DOHH2 (cell line): ENCODE measurements around the gene TSPAN11.

Source experiments
- CTCF ChIP-seq: fragments of 200-600 bp; sonication (generic); IDR thresholded peaks from one replicate; pipeline ENCODE4 v1.5.1; 2014; ENCODE audit warnings: antibody characterized with exemption, mild to moderate bottlenecking, low read depth, low read length; ENCODE audit not compliant: poor library complexity, severe bottlenecking
- EZH2phosphoT487 ChIP-seq: fragments of 200-600 bp; sonication (generic); IDR thresholded peaks from 2 replicates; pipeline ENCODE4 v1.6.1; 2017; ENCODE audit warnings: borderline replicate concordance, mild to moderate bottlenecking, antibody characterized with exemption, low read length, moderate library complexity, mixed read lengths

DNA sequence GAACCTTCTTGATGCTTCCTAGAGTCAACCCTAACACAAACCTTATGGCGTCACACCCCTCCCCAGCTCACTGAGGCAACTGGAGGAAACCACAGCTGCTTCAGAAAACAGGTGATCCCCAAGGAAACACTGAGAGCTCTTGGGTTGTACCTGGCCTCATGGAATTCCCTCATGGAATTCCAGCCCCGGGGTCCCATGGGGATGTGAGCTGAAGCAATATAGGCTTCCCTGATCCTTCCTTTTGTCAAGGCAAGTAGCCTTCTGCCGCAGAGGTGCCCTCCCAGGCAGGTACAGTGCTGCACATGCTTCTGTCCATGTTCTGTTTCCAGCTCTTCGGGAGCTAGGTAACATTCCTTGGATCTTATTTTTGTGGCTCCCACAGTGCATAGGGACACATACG lies 47.3 kb downstream of the TSPAN11 start:
- TF ChIP-seq CTCF: no peak
- TF ChIP-seq EZH2phosphoT487: no peak
